ENCODE measurements around the gene GPRIN1.

DNA sequence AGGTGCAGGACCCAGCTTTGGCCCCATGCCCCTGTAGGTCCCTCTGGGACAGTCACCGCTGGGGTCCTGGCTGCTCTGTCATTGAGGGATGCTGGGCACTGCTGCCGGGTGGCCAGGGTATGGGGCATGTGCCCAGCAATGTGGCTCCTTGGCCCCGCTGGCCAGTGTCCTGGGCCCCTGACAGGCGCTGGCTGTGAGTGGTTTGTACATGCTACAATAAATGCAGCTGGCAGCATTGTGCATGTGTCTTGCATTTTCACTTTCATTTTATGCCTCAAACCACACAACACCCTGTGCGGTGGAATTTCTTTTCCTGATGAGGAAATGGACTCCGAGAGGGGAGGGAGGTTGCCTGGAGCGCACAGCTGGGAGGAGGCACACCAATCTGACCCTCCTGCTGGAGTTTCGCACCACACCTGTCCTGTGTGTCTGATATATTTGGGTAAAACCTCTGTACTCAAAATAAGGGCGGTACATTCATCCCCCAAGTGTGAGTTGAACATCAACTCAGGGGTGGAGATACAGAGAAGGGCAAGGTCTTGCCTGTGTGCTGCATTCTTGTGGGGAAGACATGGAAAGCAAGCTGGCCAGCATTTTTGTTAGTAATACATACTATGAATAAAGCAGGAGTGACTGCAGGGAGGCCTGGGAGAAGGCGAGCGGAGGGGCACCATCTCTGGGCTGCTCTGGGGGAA, 49.0 kb upstream of the GPRIN1 start:
- TF ChIP-seq CTCF (IDR thresholded peaks at IDR 0.05; ENCODE audit: low read depth, low read length, poor library complexity, severe bottlenecking): no peak
- TF ChIP-seq EZH2phosphoT487 (IDR thresholded peaks at IDR 0.05; ENCODE audit: borderline replicate concordance, low read length): no peak

All from DOHH2 (cell line).